Loucy (cell line): ENCODE data around the gene MCEMP1.

Experiments
- EZH2phosphoT487 ChIP-seq: fragments of 200-600 bp; IDR thresholded peaks from 2 replicates; pipeline ENCODE4 v1.6.1; 2018; ENCODE audit warnings: antibody characterized with exemption, mild to moderate bottlenecking, moderate library complexity, borderline replicate concordance
- TF ChIP-seq, protein P1 (sequence below): fragments of 200-600 bp; sonication (generic); conservative IDR thresholded peaks from 2 replicates; pipeline ENCODE4 v1.5.1; 2014; ENCODE audit warnings: mild to moderate bottlenecking, antibody characterized with exemption, low read length

DNA sequence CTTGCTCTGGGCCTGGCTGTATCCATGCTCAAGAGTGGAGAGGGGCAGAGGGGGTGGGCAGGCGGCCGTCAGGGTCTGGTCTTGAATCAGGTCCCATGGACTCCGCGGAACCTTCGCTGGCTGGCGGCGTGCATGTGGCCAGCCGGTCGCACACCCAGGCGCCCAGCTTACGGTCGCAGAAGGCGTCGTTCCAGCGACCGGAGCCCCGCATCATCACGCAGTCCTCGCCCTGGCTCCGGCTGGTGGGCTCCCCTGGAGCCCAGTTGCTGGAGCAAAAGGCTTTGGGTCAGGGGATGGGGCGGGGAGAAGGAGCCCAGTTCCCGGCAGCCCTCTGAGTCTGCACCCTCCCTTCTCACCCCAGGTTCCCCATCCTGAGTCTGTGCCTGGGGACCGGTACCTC, 12.3 kb downstream of the MCEMP1 start:
- TF ChIP-seq, protein P1, sequence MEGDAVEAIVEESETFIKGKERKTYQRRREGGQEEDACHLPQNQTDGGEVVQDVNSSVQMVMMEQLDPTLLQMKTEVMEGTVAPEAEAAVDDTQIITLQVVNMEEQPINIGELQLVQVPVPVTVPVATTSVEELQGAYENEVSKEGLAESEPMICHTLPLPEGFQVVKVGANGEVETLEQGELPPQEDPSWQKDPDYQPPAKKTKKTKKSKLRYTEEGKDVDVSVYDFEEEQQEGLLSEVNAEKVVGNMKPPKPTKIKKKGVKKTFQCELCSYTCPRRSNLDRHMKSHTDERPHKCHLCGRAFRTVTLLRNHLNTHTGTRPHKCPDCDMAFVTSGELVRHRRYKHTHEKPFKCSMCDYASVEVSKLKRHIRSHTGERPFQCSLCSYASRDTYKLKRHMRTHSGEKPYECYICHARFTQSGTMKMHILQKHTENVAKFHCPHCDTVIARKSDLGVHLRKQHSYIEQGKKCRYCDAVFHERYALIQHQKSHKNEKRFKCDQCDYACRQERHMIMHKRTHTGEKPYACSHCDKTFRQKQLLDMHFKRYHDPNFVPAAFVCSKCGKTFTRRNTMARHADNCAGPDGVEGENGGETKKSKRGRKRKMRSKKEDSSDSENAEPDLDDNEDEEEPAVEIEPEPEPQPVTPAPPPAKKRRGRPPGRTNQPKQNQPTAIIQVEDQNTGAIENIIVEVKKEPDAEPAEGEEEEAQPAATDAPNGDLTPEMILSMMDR: no peak
- TF ChIP-seq EZH2phosphoT487: no peak
